ELF-1 (cell line): ENCODE results near the gene DGCR8.

Experiments
- DNase-seq: peaks from one replicate; pipeline ENCODE4 v3.0.0-alpha.2; 2016; ENCODE audit warnings: low read depth, low spot score

DGCR8 gene

DNA sequence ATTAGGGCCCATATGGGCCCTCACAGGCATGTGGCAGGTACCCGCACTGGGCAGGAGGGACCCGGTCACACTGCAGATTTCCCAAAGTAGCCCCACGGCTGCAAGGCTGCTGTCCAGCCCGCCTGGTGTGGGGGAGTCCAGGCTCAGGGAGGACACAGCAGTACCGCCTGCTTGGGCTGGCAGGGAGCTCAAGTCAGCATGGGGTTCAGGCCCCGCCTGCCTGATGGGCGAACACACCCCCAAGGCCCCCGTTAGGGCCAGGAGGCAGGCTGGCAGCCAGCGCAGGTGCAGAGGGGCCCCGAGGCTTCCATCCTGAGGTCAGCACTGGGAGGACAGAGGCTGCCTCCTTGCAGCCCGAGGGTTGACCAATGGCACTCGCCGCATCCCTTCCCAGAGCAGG is 57.1 kb downstream of the DGCR8 start:
- no peak for DNase-seq

DNA sequence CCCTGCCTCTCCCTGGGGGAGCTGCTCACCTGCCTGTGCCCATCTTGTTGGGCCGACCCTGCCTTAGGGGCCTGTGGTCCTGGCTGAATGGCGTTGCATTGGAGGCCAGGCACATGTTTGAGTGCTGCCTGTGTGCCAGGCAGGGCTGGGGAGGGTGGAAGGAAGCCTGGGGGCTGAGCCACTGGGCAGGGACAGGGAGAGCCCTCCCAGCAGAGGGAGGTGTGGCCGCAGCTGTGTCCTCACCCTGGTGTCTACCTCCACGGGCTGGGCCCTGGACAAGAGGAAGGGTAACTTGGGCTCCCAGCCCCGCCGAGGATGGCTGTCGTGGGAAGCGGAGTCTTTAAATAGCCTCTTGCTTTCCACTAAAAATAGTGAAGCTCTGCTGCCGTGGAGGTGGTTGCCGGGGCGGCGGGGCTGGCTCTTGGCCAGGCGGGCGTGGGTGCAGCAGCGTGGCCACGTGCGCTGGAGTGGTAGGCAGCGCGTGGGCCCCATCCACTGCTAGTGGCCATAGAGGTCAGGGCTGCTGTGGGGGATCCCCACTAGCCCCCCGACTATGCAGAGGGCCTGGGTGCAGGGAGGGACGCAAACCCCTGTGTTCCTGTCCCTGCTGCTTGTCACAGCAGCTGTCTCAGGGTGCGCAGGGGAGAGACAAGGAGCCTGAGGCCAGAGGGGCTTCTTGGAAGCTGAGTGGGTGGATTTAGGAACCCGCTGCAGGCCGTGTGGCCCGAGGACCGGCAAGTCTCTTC is 57.8 kb downstream of the DGCR8 start:
- DNase-seq = no peak

DNA sequence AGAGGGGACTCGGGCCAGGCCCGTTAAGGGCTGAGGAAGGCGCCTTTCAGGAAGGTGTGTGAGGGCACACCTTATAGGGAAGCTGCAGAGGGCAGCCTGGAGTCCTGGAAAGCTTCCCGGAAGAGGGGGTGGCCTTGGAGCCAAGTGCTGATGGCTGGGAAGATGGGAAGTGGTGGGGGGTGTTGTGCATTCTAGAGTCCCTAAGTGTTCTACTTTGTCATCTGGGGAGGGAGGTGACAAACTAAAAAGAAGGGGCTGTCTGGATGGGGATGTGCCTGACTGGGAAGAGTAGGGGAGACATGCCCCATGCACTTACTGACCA is 58.3 kb downstream of the DGCR8 start:
- no peak for DNase-seq

DNA sequence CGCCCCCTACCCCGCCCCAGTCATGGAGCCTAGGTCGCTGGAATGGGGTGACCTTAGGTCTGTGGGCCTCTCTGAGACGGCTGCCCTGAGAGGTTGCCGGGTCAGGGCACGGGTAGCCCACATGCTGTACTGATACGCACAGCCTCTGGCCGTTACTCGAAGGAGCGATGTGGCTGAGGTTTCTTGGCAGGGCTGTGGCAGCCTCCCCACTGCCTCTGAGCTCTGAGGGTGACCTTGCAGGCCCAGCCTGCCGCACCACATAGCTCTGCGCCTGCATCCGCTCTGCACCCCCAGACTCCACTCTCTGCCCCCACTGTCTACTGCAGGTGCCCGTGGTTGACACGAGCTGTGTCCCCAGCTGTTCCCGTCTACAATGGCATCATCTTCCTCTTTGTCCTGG is 58.8 kb downstream of the DGCR8 start:
- DNase-seq = no peak

DNA sequence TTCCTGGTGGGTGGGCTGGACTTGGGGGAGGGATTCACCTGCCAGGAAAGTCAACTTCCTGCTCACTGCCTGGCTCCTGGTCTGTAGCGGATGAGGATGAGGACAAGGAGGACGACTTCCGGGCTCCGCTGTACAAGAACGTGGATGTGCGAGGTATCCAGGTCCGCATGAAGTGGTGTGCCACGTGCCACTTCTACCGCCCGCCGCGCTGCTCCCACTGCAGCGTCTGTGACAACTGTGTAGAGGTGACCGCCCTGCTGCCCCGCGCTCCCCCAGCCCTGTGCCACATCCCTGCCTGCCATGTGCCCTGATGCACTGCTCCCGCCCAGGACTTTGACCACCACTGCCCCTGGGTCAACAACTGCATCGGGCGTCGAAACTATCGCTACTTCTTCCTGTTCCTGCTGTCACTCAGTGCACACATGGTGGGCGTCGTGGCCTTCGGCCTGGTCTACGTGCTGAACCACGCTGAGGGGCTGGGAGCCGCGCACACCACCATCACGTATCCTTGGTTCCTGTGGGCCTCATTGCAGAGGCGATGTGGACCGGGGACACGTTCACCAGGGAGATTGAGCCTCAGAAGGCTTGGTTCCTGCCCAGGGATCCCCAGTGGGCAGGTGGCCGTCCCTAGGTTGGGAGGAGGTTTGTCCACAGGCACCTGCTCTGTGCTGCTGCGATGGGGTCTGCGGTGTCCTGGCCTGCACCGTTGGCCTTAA is 59.5 kb downstream of the DGCR8 start:
- DNase-seq = no peak

DNA sequence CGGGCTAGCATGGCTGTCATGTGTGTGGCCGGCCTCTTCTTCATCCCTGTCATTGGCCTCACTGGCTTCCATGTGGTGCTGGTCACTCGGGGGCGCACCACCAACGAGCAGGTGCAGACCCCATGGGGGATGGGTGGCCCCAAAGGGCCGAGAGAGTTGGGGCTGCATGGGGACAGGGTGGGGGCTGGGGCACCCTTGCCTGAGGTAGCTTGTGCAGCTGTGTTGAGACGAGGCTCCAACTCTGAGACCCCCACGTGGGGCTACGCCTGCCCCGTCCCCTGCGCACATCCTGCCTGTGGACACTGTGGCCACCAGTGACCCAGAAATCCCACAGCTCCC is 60.0 kb downstream of the DGCR8 start:
- DNase-seq = no peak

DNA sequence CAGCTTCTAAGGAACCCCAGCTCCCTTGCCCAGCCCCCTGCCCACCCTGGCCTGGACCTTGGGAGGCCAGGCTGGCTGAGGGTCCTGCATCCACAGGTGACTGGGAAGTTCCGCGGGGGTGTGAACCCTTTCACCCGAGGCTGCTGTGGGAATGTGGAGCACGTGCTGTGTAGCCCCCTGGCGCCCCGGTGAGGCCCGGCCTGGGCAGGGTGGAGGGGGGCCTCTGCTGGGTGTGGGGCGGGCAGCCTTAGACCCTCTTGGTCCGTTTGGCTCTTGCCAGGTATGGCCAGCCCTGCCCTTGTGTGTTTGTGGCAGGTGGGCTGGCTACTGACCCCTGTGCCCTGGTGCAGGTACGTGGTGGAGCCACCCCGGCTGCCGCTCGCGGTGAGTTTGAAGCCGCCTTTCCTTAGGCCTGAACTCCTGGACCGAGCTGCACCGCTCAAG is 60.5 kb downstream of the DGCR8 start:
- DNase-seq = no peak

DNA sequence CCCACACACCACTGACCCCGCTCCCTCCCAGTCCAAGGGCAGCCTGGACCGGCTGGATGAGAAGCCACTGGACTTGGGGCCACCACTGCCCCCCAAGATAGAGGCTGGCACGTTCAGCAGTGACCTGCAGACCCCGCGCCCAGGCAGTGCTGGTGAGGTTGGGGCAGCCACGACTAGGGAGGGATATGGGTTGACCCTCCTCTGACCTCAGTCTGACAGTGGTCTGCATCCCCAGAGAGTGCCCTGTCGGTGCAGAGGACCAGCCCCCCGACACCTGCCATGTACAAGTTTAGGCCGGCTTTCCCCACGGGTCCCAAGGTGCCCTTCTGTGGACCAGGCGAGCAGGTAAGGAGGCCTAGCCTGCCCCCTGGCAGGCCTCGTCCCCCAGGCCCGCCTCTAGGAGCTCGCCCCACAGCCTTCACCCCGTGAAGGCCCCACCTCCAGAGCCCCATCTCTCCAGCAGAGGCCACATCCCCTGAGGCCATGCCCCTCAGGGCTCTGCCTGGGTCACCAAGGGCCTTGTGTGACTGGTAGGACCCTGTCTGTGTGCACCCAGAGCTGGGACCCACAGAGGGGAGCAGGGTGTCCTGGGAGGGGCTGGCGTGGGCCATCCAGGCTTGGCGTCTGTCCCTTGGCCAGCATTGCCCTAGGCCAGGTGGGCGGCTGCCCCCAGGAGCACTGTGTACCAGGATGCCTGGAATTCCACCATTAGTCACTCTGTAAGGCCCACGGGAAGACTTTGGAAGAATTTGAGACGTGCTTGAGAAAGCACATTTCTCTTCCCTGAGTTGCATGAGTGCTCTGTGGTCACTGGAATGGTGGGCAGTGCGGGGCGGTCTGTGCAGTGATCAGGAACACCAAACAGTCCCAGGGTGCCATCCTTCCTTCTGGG is 61.4 kb downstream of the DGCR8 start:
- DNase-seq = no peak

DNA sequence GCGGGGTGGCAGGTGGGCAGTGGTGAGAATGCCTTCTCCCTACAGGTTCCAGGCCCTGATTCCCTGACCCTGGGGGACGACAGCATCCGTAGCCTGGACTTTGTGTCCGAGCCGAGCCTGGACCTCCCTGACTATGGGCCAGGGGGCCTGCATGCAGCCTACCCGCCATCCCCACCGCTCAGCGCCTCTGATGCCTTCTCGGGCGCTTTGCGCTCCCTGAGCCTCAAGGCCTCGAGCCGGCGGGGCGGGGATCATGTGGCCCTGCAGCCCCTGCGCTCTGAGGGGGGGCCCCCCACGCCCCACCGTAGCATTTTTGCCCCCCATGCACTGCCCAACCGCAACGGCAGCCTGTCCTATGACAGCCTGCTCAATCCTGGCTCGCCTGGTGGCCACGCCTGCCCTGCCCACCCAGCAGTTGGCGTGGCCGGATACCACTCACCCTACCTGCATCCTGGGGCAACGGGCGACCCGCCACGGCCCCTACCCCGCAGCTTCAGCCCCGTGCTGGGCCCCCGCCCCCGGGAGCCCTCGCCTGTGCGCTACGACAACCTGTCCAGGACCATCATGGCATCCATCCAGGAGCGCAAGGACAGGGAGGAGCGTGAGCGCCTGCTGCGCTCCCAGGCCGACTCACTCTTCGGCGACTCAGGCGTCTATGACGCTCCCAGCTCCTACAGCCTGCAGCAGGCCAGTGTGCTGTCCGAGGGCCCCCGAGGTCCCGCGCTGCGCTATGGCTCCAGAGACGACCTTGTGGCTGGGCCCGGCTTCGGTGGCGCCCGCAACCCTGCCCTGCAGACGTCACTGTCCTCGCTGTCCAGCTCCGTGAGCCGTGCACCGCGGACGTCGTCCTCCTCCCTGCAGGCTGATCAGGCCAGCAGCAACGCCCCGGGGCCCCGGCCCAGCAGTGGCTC is 62.9 kb downstream of the DGCR8 start:
- no peak for DNase-seq

DNA sequence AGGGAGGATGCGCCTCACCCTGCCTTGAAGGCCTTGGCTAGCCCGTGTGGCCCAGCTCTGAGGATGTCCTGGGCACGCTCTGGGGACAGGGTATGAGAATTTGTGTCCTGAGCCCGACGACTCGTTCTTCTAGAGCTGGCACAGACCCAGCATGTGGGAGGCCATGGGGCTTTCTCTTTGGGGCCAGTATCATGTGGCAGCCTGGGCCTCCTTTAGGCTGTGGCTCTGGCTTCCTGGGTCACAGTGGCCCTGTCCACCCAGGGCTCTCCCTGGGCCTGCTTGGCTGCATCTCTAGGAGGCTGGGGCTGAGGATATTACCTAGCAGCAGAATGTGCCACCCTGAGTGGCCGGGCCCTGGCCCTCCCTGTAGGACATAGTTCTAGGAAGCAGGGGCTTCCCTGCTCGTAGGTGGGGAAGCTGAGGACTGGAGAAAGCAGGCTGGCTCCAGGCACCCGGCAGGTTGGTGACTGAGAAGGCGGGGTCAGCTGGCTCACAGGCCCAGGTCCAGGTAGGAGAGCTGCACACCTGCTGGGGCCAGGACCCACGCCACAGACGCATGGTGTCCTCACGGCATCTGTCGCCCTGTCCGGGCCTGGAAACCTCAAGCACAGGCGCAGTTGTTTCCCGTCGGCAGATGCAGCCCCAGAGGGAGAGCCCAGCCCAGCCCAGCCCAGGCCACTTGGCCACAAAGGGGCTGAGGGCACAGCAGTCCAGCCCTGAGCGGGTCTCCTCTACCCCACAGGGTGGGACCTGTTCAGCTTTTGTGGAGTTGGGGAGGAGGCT is 64.0 kb downstream of the DGCR8 start:
- no peak for DNase-seq

DNA sequence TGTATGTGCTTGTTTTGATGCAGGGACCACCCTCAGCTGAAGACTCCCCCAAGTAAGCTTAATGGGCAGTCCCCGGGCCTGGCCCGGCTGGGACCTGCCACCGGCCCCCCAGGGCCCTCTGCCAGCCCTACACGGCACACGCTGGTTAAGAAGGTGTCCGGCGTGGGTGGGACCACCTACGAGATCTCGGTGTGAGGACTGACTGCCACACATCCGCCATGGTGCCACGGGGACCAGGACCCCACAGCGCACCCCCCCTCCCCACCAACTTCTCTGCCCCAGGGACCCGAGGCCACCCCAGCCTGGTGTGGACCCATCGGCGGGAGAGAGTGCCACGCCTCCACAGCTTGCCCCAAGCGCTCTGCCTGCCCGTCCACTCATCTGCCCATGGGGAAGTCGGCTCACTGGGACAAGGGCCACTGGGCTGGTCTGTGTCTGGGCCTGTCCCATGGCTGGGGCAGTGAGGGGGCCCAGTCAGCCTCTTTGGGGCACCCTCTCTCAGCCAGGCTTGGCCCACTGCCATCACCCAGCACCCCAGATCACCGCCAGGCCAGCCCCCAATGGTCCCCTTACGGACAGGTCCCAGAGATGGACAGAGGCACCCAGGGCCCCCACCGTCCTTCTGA is 65.3 kb downstream of the DGCR8 start:
- no peak for DNase-seq

DNA sequence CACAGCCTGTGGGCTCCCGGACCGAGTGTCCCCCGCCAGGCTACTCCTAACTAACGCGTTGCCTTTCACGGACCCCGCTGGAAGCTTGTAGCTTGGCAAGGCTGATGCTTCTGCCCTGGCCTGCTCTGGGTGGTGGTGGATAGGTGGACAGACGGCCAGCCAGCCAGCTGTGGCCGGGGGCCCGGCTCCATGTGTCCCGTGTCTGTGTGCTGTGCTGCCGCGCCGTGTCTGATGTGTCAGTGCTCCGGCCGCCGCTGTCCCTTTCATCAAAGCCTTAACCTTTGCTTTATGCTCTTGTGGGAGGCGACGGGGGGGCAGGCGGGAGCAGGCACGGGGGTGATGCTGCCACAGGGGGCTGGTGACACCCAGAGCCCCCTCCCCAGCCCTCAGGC is 65.8 kb downstream of the DGCR8 start:
- no peak for DNase-seq

DNA sequence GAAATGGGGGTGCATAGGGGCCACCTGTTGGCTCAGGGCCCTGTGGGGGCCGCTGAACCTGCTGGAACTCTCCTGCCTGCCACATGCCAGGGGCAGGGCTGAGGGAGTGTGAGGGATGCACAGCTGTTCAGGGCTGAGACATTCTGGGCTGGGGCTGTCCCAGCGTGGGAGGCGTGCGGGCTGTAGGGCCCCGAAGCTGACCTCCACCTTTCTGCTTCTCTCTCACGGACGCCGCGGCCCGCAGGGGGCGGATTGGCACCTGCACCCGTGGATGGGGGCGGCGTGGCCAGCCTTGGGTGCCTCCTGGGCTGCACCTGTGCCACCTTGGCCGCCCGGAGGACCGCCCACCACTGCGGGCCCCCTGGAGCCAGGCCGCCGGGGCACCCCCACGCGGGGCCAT is 66.7 kb downstream of the DGCR8 start:
- no peak for DNase-seq

DNA sequence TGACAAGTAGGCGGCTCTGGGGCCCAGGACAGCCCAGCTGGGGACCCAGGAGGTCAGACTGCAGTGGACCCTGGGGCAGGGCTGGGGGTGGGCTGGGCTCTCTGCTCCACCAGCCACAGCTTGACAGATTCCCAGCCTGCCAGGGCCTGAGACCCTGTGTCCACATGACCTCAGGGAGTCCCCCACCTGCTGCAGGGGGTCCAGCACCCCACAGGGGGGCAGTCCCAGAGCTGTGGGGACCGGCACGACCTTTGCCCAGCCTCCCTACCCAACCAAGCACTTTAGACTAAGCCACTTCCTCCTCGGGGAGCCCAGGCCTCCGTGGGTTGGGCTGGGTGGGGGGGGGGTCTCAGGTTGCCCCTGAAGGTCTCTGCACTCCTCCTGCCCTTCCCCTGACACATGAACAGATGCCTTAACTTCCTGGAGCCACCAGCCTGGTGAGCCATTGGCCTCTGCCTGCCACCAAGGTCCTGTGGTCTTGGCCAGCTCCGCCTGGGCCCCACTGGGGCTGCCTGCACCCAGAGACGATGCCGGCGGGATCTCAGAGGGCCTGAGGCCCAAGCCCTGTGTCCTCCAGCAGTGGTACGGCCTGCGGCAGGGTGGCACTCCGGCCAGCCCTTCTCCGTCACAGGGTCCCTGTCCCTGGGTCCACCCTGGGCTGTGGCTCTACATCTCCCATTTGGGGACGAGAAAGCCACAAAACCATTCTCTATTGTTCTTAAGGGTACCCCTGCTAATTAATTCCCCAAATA is 67.4 kb downstream of the DGCR8 start:
- no peak for DNase-seq

DNA sequence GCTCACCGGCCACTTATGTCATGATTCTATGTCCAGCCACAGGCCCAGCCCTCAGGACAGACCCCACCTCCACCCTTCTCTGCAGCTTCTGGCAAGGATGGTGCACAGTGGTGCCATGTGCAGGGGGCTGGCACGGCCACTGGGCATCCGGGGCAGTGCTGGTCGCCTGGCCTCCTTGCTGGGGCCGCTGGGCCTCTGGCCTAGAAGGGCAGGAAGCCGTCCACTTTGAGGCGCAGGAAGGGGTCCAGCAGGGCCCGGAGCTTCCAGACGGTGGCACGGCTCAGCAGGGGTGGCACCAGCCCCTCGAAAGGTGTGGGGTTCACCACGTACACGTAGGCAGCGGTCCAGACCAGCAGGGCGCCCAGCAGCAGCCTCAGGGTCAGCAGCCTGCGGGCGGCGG is 68.4 kb downstream of the DGCR8 start:
- no peak for DNase-seq

DNA sequence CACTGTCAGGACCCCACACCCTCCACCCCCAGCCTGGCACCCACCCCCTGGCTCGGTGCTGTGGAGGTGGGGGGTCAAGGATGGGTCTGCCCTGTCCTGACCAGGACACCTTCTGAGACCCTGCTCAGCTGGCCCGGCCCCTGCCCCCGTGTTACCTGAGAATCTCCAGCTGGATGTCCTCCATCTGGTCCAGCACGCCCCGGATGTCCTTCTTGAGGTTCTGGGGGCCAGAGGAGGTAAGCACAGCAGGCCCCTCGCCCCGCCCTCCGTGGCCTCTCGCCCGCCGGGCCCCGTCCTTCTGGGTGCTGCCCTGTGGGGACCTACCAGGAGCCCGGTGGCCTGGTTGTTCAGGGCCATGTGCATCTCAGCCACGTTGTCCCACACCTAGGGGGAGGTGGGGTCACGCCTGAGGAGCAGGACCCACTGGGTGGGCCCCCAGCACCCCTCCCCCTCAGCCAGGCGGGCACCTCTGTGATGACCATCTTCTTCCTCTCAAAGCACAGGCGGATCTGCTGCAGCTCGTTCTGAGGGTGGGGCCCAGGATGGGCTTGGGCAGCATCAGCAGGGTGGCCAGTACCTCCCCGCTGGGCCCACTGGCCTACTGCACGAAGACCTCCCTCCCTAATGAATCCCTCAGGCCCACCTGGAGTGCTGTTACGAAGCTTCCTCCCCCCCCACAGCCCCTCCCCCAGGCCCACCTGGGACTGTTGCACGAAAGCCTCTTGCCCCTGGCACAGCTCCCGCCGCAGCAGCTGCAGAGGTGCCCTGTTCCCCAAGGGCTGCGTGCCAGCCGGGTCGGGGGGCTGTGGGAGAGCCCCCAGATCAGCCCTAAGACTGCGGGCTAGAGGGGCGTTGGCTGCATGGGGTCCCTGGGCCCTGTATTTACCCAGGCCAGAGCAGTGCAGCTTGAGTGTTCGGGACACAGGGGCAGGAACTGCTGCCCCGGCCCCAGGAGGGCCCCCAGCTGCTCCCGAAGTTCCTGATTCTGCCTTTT is 69.5 kb downstream of the DGCR8 start:
- no peak for DNase-seq

DNA sequence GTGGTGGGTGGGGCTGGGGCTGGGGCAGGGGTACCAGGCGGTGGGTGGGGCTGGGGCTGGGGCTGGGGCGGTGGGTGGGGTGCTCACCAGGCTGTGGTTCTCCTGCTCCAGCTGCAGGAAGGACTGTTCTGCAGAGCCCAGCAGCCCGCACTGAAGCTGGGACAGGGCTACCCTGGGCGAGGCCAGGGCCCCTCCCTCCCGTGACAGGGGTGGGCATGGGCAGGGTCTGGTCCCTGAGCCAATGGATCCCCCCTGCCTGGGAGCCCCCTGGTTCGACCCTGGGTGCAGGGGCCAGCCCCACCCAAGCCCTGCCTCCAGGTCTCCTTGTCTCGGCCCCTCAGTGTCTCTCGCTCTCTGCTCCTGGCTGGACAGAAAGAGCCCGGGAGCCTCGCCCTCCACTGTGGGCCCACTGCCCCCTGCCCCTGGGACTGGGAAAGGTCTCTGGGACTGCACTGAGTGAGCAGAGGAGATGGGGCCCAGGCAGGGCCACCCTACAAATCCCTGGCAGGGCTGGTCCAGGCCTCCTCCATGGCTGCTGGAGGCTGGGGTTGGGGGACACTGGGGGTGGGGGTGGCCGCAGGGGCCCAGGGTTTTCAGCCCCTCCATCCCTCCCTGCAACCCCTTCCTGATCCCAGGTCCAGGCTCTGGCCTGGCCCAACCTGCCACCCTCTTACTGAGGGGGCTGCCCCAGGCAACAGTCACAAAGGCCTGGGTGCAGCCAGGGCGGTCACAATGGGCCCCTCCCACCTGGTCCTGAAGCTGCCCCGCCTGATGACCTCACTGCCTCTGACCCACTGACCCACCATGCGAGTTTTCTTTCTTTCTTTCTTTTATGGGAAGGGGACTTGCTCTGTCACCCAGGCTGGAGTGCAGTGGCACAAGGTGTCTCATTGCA is 70.6 kb downstream of the DGCR8 start, which contains the start of gene CCDC188:
Gene CCDC188, minus strand, starts transcription at position 675 of the 895 bp plus-strand sequence. Its CDS starts 69 bp downstream, at position 606.
- no peak for DNase-seq
